ENCODE measurements around the gene NXPH4. TPM values are rescaled to one million over a fixed set of nuclear protein-coding genes. Genes with fewer than 3 reads are reported as not detected.

NXPH4 gene
- total and polyA plus RNA-seq, 10 of the 15 experiments (the other 5 are each of a cell fraction or from before 2014, with no cell fraction given): 0.03 to 0.26 TPM; not detected in 8

GRCh38 chr12:57272337-57273151 lies 56.0 kb downstream of the NXPH4 start:
- ATAC-seq (no peak), FAIRE-seq (no peak), DNase-seq (ENCODE audit: low read depth, low spot score) (no peak)
- Histone ChIP-seq H3K4me3 (no peak overlapping the region), H3K9me3 (replicated peaks; ENCODE audit: control insufficient read depth, insufficient read depth, low read length) (no peaks in the 10 kb centered on the region), H3K79me2 (ENCODE audit: control insufficient read depth, insufficient read depth, low read length) (no peaks in the 10 kb centered on the region), H3K4me1 (ENCODE audit: control insufficient read depth, insufficient read depth, low read length) (no peaks in the 10 kb centered on the region), H3K4me2 (ENCODE audit: control insufficient read depth, insufficient read depth) (no peak overlapping the region), H2AFZ (ENCODE audit: control insufficient read depth, low read depth, low read length) (no peak overlapping the region), H3K27me3 (replicated peaks in 1 of 2; ENCODE audit: control insufficient read depth in 2 of 2, insufficient read depth in 2 of 2, low read length in 1 of 2) (no peaks in the 10 kb centered on the region), H3K9ac (ENCODE audit: control insufficient read depth, insufficient read depth, low read length) (no peak overlapping the region), H4K20me1 (ENCODE audit: control insufficient read depth, insufficient read depth) (no peaks in the 10 kb centered on the region), H3K27ac (ENCODE audit: control insufficient read depth, insufficient read depth) (no peak overlapping the region), H3K36me3 (ENCODE audit: control insufficient read depth in 2 of 2, insufficient read depth in 2 of 2, low read length in 1 of 2) (peaks cover 8 to 17% of the 10 kb centered on the region in 2 experiments; a peak in 3 of 4 replicates)
- TF ChIP-seq KLF5 (IDR thresholded peaks at IDR 0.05; ENCODE audit: partially characterized antibody) (no peak), ZNF207 (IDR thresholded peaks at IDR 0.05; ENCODE audit: borderline replicate concordance) (no peak), ZBTB40 (IDR thresholded peaks at IDR 0.05; ENCODE audit: borderline replicate concordance) (no peak), MAX (IDR thresholded peaks at IDR 0.05; ENCODE audit: low read depth, low read length) (no peak), RAD51 (IDR thresholded peaks at IDR 0.05) (no peak), ZNF274 (IDR thresholded peaks at IDR 0.05; ENCODE audit: insufficient read depth, insufficient read length) (no peak), ZNF24 (IDR thresholded peaks at IDR 0.05) (no peak)
- intact Hi-C loops (cut with micrococcal nuclease; ENCODE audit: unreplicated experiment): no loop called here
- WGBS (ENCODE audit: insufficient coverage, insufficient replicate concordance, low lambda C conversion rate, missing lambda C conversion rate): 75% methylated on average over 5 of the region's 7 CpGs
- RAD21 ChIA-PET (ENCODE audit: unreplicated experiment): no interaction called here
- POLR2A ChIA-PET: no interaction called here
- in situ Hi-C loops (cut with MboI): no loop called here
- no TSS peak for BruUV-seq (replicated peaks)
- SMC1A ChIA-PET (ENCODE audit: uncharacterized antibody, unreplicated experiment): no interaction called here
- CTCF ChIA-PET: interaction anchor here (0.7 to 5.2 kb wide), 5 partner anchors 9 to 460 kb away, joined by 3 to 26 read pairs (median 4); no protein-coding TSS in a partner anchor
